Esophagus muscularis mucosa (tissue), 4 donors: ENCODE measurements around the gene SCYL3. TPM values are rescaled to one million over a fixed set of nuclear protein-coding genes. Genes with fewer than 3 reads are reported as not detected.

Source experiments
- DNase-seq: peaks from one replicate; pipeline ENCODE4 v3.0.0-alpha.2; 2017; ENCODE audit errors: extremely low spot score
- H3K27ac ChIP-seq, 4 donors: fragments of 200-600 bp; sonication (generic); replicated peaks in 1 of 4; 1 replicate in 3 of 4; 2 replicates in 1 of 4; pipeline ENCODE4 v1.5.1; 2016 to 2019; ENCODE audit warnings: mild to moderate bottlenecking in 1 of 4
- H3K27me3 ChIP-seq, 4 donors: fragments of 200-600 bp; sonication (generic); one replicate each; pipeline versions ENCODE4 v1.5.1 to v1.6.0; 2016 to 2019
- H3K36me3 ChIP-seq, 4 donors: fragments of 200-600 bp; sonication (generic); one replicate each; pipeline ENCODE4 v1.5.1; 2016 to 2019
- H3K4me1 ChIP-seq, 4 donors: fragments of 200-600 bp; sonication (generic); one replicate each; pipeline ENCODE4 v1.5.1; 2016 to 2019
- H3K4me3 ChIP-seq, 4 donors: fragments of 200-600 bp; sonication (generic); 1 replicate in 2 of 4; 2 replicates in 2 of 4; pipeline ENCODE4 v1.5.1; 2016 to 2019; ENCODE audit warnings: mild to moderate bottlenecking in 4 of 4, moderate library complexity in 1 of 4
- H3K9me3 ChIP-seq, 4 donors: fragments of 200-600 bp; sonication (generic); 1 replicate in 3 of 4; 2 replicates in 1 of 4; pipeline ENCODE4 v1.5.1; 2016 to 2019
- EP300 ChIP-seq: sonication (generic); formaldehyde crosslinking; IDR thresholded peaks from one replicate; pipeline ENCODE4 v1.6.1; 2017; ENCODE audit warnings: antibody characterized with exemption
- POLR2A ChIP-seq: fragments of 450-650 bp; IDR thresholded peaks from one replicate; pipeline ENCODE4 v1.6.1; 2017; ENCODE audit warnings: antibody characterized with exemption, moderate library complexity, mild to moderate bottlenecking, low read depth
- POLR2AphosphoS5 ChIP-seq, 2 donors: sonication (generic); formaldehyde crosslinking; IDR thresholded peaks; one replicate each; pipeline ENCODE4 v1.6.1; 2017; ENCODE audit warnings: antibody characterized with exemption in 2 of 2
- WGBS: methylation state at CpG from one replicate; pipeline ENCODE4 v1.1.5; 2018; 5-methylcytosine and 5-hydroxymethylcytosine counted together
- intact Hi-C: fragments of 100-400 bp; cut with DNase I; formaldehyde crosslinking; loops from one replicate; pipeline ENCODE4 v1.15.1; 2023
- total RNA-seq, 4 donors: library from RNA; depleted of rRNA; stranded (reverse); fragments of >200 nt; gene quantifications; one replicate each; pipeline versions ENCODE4 v1.1.0 to v1.2.1, GENCODE V29; 2016
- TF ChIP-seq, protein P1 (sequence below), 3 experiments: fragments of 200-600 bp in 2 of 3; fragments of 450-650 bp in 1 of 3; sonication (generic) in 2 of 3; IDR thresholded peaks; one replicate each; pipeline ENCODE4 v1.5.1; 2017 to 2019; ENCODE audit warnings: antibody characterized with exemption in 3 of 3, mild to moderate bottlenecking in 2 of 3, moderate library complexity in 1 of 3

The SCYL3 gene
- total RNA-seq, 4 donors from 2014 or later, result 10.2 to 11.8 (median 10.3) TPM

DNA sequence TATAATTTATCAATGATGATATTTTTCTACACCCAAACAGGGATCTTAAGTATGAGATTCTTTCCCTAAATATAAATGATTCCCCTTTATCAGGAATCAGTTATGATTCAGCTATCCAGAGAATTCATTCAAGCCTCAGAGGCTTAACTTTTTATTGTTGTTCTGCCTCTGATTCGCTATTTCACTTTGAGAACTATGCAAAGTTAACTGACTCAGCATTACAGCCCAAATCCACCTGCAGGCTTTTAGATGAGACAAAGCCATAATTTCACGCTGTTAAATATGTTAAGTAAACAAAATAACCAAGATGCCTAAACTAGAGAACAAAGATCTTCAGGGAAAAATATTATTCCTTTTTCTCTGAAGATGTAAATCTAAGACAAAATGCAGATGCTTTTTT lies 8.5 kb downstream of the SCYL3 start:
- H3K27me3 ChIP-seq, result no peaks in the 10 kb centered on the region
- H3K27ac ChIP-seq, result no peak overlapping the region
- peaks cover 0 to 61% (median 33%) of the 10 kb centered on the region in 4 donors for H3K36me3 ChIP-seq
- H3K9me3 ChIP-seq, result no peaks in the 10 kb centered on the region
- intact Hi-C loops, result no loop called here
- DNase-seq, result no peak
- 91% methylated on average over 2 of the region's 2 CpGs for WGBS
- H3K4me3 ChIP-seq, result no peak overlapping the region
- H3K4me1 ChIP-seq, result peaks cover 0 to 11% (median 0%) of the 10 kb centered on the region in 4 donors
- TF ChIP-seq EP300, result no peak
- TF ChIP-seq, protein P1, sequence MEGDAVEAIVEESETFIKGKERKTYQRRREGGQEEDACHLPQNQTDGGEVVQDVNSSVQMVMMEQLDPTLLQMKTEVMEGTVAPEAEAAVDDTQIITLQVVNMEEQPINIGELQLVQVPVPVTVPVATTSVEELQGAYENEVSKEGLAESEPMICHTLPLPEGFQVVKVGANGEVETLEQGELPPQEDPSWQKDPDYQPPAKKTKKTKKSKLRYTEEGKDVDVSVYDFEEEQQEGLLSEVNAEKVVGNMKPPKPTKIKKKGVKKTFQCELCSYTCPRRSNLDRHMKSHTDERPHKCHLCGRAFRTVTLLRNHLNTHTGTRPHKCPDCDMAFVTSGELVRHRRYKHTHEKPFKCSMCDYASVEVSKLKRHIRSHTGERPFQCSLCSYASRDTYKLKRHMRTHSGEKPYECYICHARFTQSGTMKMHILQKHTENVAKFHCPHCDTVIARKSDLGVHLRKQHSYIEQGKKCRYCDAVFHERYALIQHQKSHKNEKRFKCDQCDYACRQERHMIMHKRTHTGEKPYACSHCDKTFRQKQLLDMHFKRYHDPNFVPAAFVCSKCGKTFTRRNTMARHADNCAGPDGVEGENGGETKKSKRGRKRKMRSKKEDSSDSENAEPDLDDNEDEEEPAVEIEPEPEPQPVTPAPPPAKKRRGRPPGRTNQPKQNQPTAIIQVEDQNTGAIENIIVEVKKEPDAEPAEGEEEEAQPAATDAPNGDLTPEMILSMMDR (IDR thresholded peaks at IDR 0.05), result no peak
- no peak for TF ChIP-seq POLR2A
- TF ChIP-seq POLR2AphosphoS5 (IDR thresholded peaks at IDR 0.05), result no peak

GRCh38 chr1:169884634-169885033 lies 9.1 kb downstream of the SCYL3 start:
- no peak overlapping the region for H3K27ac ChIP-seq
- no peak overlapping the region for H3K4me3 ChIP-seq
- no peaks in the 10 kb centered on the region for H3K9me3 ChIP-seq
- intact Hi-C loops, result no loop called here
- no peak for DNase-seq
- no peak for TF ChIP-seq POLR2AphosphoS5 (IDR thresholded peaks at IDR 0.05)
- TF ChIP-seq, protein P1 (IDR thresholded peaks at IDR 0.05), result no peak
- TF ChIP-seq EP300, result no peak
- TF ChIP-seq POLR2A, result no peak
- H3K36me3 ChIP-seq, result peaks cover 0 to 61% (median 33%) of the 10 kb centered on the region in 4 donors
- peaks cover 0 to 6% (median 0%) of the 10 kb centered on the region in 4 donors for H3K4me1 ChIP-seq
- H3K27me3 ChIP-seq, result no peaks in the 10 kb centered on the region

DNA sequence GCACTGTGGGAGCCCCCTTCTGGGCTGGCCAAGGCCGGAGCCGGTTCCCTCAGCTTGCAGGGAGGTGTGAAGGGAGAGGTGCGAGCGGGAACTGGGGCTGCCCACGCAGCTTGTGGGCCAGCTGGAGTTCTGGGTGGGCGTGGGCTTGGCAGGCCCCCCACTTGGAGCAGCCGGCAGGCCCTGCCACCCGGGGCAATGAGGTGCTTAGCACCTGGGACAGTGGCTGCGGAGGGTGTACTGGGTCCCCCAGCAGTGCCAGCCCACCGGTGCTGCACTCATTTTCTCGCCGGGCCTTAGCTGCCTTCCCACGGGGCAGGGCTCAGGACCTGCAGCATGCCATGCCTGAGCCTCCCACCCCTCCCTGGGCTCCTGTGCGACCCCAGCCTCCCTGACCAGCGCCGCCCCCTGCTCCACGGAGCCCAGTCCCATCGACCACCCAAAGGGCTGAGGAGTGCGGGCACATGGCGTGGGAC lies 11.6 kb downstream of the SCYL3 start:
- H3K9me3 ChIP-seq, result no peaks in the 10 kb centered on the region
- H3K4me3 ChIP-seq, result no peak overlapping the region
- no peak overlapping the region for H3K27ac ChIP-seq
- no peaks in the 10 kb centered on the region for H3K27me3 ChIP-seq
- 100% methylated on average over 2 of the region's 20 CpGs for WGBS
- intact Hi-C loops, result no loop called here
- H3K36me3 ChIP-seq, result peaks cover 5 to 59% (median 30%) of the 10 kb centered on the region in 4 donors
- peaks cover 6 to 24% (median 12%) of the 10 kb centered on the region in 4 donors for H3K4me1 ChIP-seq
- TF ChIP-seq, protein P1 (IDR thresholded peaks at IDR 0.05), result no peak
- no peak for TF ChIP-seq POLR2A
- TF ChIP-seq POLR2AphosphoS5 (IDR thresholded peaks at IDR 0.05), result no peak
- TF ChIP-seq EP300, result no peak
- DNase-seq, result no peak

GRCh38 chr1:169879034-169879840 lies 14.5 kb downstream of the SCYL3 start:
- no peak for DNase-seq
- intact Hi-C loops, result no loop called here
- H3K4me1 ChIP-seq, result peaks cover 6 to 20% (median 12%) of the 10 kb centered on the region in 4 donors
- no peak overlapping the region for H3K4me3 ChIP-seq
- H3K36me3 ChIP-seq, result peaks cover 19 to 64% (median 44%) of the 10 kb centered on the region in 4 donors
- no peak for TF ChIP-seq EP300
- H3K27ac ChIP-seq, result no peak overlapping the region
- H3K9me3 ChIP-seq, result no peaks in the 10 kb centered on the region
- WGBS, result 86% methylated on average over 4 of the region's 4 CpGs
- H3K27me3 ChIP-seq, result no peaks in the 10 kb centered on the region

GRCh38 chr1:169878498-169878897 lies 15.2 kb downstream of the SCYL3 start:
- no peak overlapping the region for H3K27ac ChIP-seq
- TF ChIP-seq EP300 (no peak), POLR2A (no peak), POLR2AphosphoS5 (IDR thresholded peaks at IDR 0.05) (no peak)
- TF ChIP-seq, protein P1 (IDR thresholded peaks at IDR 0.05), result no peak
- 77% methylated on average over 4 of the region's 4 CpGs for WGBS

More at GRCh38 chr1:169878498-169878897, 15.2 kb downstream of the SCYL3 start:
- no peaks in the 10 kb centered on the region for H3K27me3 ChIP-seq
- no peak overlapping the region for H3K4me3 ChIP-seq
- peaks cover 19 to 68% (median 48%) of the 10 kb centered on the region in 4 donors for H3K36me3 ChIP-seq
- no peak for DNase-seq
- H3K4me1 ChIP-seq, result peaks cover 6 to 26% (median 12%) of the 10 kb centered on the region in 4 donors
- no peaks in the 10 kb centered on the region for H3K9me3 ChIP-seq
- intact Hi-C loops, result no loop called here
